Naive B cell (primary cell): ENCODE results near the gene TADA2B. TPM values are rescaled to one million over a fixed set of nuclear protein-coding genes. Genes with fewer than 3 reads are reported as not detected.
A peak's percentile ranks its signal among the peaks of the same experiment; 100 is the strongest.

Source experiments
- ATAC-seq, 2 donors: fragments of 150-1000 bp; cut with Tn5 transposase; 2 replicates each; pipeline ENCODE4 v1.10.0; 2021; ENCODE audit warnings: low read depth in 2 of 2, mild to moderate bottlenecking in 2 of 2, moderate library complexity in 2 of 2
- DNase-seq: peaks from one replicate; pipeline ENCODE4 v3.0.0; 2022
- H3K27ac Mint-ChIP-seq, 6 donors: one replicate each; pipeline ENCODE4 v1.8.0; 2020 to 2022; ENCODE audit warnings: mild to moderate bottlenecking in 6 of 6, mixed read lengths in 6 of 6, moderate library complexity in 5 of 6, inconsistent platforms in 2 of 6
- H3K27me3 Mint-ChIP-seq, 3 donors: one replicate each; pipeline ENCODE4 v1.8.0; 2021 to 2022; ENCODE audit warnings: mixed read lengths in 3 of 3, mild to moderate bottlenecking in 1 of 3
- H3K36me3 Mint-ChIP-seq, 2 donors: one replicate each; pipeline ENCODE4 v1.8.0; 2020 to 2022; ENCODE audit warnings: mixed read lengths in 2 of 2, inconsistent platforms in 1 of 2, mild to moderate bottlenecking in 1 of 2
- H3K4me1 Mint-ChIP-seq, 3 donors: one replicate each; pipeline ENCODE4 v1.8.0; 2020 to 2022; ENCODE audit warnings: mixed read lengths in 3 of 3, inconsistent platforms in 1 of 3, mild to moderate bottlenecking in 1 of 3, moderate library complexity in 1 of 3
- H3K4me3 Mint-ChIP-seq, 8 donors: one replicate each; pipeline ENCODE4 v1.8.0; 2020 to 2022; ENCODE audit warnings: mild to moderate bottlenecking in 8 of 8, mixed read lengths in 8 of 8, moderate library complexity in 8 of 8, inconsistent platforms in 2 of 8
- H3K9me3 Mint-ChIP-seq, 7 donors: one replicate each; pipeline ENCODE4 v1.8.0; 2020 to 2022; ENCODE audit warnings: mixed read lengths in 7 of 7, mild to moderate bottlenecking in 5 of 7, inconsistent platforms in 2 of 7, moderate library complexity in 1 of 7
- polyA plus RNA-seq, 6 donors: library from polyadenylated mRNA; unstranded; fragments of 300-500 nt; fragmentation: Illumina TruSeq; gene quantifications; one replicate each; pipeline ENCODE4 v1.2.3, GENCODE V29; 2021; ENCODE audit warnings: low read depth in 6 of 6

TADA2B gene
- polyA plus RNA-seq, 6 donors from 2014 or later, result 4.2 to 6.3 (median 5.1) TPM

DNA sequence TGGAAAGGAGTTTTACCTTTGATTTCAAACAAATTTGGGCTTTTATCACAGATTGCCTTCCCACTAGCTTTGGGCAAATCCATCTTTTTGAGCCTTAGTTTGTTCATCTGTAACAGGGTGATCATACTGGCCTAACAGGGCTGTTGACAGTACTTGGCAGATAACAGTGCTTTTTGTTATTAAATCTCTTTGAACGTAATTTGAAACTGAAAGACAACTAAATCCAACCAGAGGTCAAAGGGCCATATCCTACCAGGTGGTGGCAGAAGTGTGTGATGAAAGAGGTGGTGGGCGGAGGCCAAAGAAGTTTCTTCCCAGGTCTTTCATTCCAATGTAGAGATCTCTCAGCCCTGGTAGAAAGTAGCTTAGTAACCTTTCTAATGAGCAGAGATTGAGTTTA, 35.2 kb upstream of the TADA2B start:
- Mint-ChIP-seq H3K4me1 (peaks cover under 1 to 6% (median under 1%) of the 10 kb centered on the region in 3 donors), H3K36me3 (peaks cover 9 to 15% of the 10 kb centered on the region in 2 donors), H3K27me3 (no peaks in the 10 kb centered on the region), H3K27ac (peak overlapping the region in 2 of 6 donors; percentile 23 to 49), H3K9me3 (no peaks in the 10 kb centered on the region), H3K4me3 (peak overlapping the region in 1 of 8 donors; percentile 50)
- no peak for ATAC-seq
- DNase-seq, result no peak

DNA sequence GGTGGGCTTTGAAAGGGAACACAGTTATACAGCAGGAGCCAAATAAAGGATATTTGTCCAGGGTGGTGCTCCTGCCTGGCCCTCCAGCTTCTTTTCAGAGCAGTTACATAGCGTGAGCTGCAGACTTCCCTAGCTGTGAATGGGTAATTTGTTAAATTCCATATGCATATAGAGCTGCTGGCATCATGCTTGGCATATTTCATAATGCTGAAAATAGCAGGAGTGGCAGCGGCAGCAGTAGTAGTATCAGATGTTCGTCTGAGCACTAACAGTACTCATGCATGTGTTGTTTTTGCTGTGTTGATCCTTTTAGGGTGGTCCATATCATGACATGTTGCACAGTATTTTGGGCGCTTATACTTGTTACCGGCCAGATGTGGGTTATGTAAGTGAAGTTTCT, 33.6 kb upstream of the TADA2B start:
- Mint-ChIP-seq H3K27ac (no peak overlapping the region), H3K4me3 (no peak overlapping the region), H3K27me3 (no peaks in the 10 kb centered on the region), H3K36me3 (peaks cover 10 to 19% of the 10 kb centered on the region in 2 donors), H3K9me3 (no peaks in the 10 kb centered on the region), H3K4me1 (peaks cover 17 to 21% (median 17%) of the 10 kb centered on the region in 3 donors)
- no peak for ATAC-seq
- DNase-seq, result no peak

DNA sequence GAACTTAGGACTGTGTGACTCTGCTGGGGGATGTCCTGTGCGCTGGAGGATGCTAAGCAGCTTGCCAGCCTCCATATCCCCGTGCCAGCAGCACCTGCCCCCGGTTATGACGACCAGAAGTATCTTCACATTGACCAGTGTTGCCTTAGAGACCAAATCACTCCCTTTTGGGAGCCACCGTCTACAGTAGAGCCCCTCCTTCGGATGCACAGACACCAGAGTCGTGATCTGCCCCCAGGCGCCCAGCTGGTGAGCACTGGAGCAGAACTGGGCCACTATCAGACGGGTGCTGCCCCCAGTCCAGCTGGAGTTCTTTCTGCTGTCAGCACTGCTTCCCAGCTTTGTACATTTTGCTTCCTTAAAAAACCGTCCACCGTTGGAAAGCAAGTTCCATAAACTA, 30.0 kb upstream of the TADA2B start:
- Mint-ChIP-seq H3K4me3 (peak overlapping the region in 1 of 8 donors; percentile 14), H3K27me3 (no peaks in the 10 kb centered on the region), H3K4me1 (peaks cover 20 to 28% (median 26%) of the 10 kb centered on the region in 3 donors), H3K36me3 (peaks cover 17 to 21% of the 10 kb centered on the region in 2 donors), H3K27ac (peak overlapping the region in 5 of 6 donors; percentile 58 to 87 (median 71)), H3K9me3 (no peaks in the 10 kb centered on the region)
- DNase-seq (peak; percentile 23), ATAC-seq (peak; percentile 65 to 72)

DNA sequence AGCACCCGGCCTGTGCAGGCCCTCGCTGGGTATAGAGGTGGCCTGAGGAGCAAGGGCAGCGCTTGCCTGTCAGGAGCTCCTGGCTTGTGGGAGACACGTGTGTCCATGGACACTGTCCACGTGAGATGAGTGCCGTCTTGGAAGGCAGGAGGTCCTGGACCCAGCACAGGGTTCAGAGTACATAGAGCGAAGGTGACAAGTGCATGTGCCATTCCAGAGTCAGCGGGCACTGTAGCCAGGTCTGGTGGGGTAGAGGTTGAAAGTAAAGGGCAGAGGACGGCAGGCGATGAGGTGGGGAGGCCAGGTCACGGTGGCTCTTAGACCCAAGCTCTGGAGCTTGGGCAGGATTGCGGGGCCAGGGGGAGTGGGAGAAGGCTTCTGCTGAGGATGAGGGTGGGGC, 28.4 kb upstream of the TADA2B start:
- ATAC-seq, result no peak
- no peak for DNase-seq
- no peak overlapping the region for H3K4me3 Mint-ChIP-seq
- peak overlapping the region in 4 of 6 donors; percentile 76 to 95 (median 80) for H3K27ac Mint-ChIP-seq
- peaks cover 20 to 26% (median 22%) of the 10 kb centered on the region in 3 donors for H3K4me1 Mint-ChIP-seq
- H3K27me3 Mint-ChIP-seq, result no peaks in the 10 kb centered on the region
- H3K36me3 Mint-ChIP-seq, result peaks cover 11% of the 10 kb centered on the region in 2 donors
- H3K9me3 Mint-ChIP-seq, result no peaks in the 10 kb centered on the region

DNA sequence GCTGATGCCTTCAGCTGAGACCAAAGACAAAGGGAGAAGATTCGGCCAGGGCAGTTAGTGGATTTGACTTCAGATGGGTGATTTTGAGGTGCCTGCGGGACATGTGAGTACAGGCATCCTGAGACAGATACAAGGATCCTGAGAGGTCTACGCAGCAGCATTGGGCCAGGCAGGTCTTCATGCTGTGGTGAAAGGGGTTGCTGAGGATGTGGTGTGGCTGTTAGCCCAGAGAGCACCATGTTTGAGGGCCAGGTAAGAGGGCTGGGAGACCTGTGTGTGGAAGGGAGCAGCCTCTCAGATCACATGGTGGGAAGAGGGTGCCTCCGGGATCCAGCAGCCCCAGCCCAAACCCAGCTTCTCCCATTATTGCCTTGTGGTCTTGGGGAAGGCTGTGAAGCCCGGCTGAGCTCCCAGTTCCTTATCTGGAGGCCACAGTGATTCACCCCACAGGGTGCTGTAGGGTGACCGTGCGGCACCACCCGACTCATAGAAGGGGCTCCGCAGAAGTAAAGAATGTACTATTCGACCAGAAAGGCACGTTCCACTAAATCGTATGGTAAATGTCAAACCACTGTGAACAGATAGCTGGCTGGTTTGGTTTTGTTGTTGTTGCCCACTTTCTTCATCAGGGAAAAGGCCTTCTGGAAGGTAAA, 27.7 kb upstream of the TADA2B start:
- no peak overlapping the region for H3K4me3 Mint-ChIP-seq

DNA sequence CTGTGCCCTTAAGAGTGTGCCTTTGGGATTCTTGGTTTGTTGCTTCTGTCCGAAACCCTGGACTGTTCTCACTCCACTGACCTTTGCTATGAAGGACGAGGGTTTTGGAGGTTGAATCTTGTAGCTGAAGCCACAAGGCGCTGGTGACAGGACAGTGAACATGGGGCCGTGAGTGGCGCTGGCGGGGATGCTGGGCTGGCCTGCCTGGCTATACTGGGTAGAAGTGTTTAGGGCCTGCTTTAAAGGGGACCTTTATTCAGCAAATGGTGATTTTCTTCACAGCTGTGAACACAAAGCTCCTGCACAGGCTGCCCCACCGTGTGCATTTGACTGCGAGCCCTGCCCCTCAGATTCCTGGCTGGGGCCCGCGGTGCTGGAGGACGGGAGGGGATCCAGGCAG, 27.1 kb upstream of the TADA2B start:
- Mint-ChIP-seq H3K36me3 (peaks cover 9 to 11% of the 10 kb centered on the region in 2 donors), H3K27me3 (no peaks in the 10 kb centered on the region), H3K4me1 (peaks cover 20 to 26% (median 22%) of the 10 kb centered on the region in 3 donors), H3K27ac (no peak overlapping the region), H3K4me3 (no peak overlapping the region), H3K9me3 (no peaks in the 10 kb centered on the region)
- ATAC-seq (no peak), DNase-seq (no peak)

More for the DNA sequence above, 27.7 kb upstream of the TADA2B start:
- H3K27me3 Mint-ChIP-seq, result no peaks in the 10 kb centered on the region
- peaks cover 20 to 26% (median 22%) of the 10 kb centered on the region in 3 donors for H3K4me1 Mint-ChIP-seq
- peak overlapping the region in 4 of 6 donors; percentile 14 to 78 (median 50) for H3K27ac Mint-ChIP-seq
- no peak for DNase-seq
- H3K36me3 Mint-ChIP-seq, result peaks cover 9 to 11% of the 10 kb centered on the region in 2 donors
- ATAC-seq, result no peak
- no peaks in the 10 kb centered on the region for H3K9me3 Mint-ChIP-seq

DNA sequence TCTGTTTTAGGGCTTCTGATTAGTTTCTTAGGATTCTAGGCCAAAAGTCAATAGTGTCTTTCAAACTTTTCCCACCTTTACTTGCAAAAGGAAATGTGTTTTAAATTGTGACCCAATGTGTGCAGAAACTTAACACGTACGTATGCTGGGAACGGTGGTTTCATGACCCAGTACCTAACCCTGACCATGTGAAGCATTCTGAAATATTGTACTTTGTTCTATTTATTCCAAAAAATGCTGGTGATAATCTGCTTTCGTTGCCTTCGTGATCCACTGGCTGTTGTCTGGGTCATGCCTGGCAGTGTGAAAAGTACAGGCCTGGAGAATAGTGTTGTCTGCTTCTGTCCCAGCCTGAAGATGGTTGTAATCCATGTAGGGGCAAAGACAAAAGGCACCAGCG, 26.7 kb upstream of the TADA2B start:
- DNase-seq (no peak), ATAC-seq (no peak)
- H3K27me3 Mint-ChIP-seq, result no peaks in the 10 kb centered on the region
- H3K4me3 Mint-ChIP-seq, result no peak overlapping the region
- peaks cover 9 to 11% of the 10 kb centered on the region in 2 donors for H3K36me3 Mint-ChIP-seq
- H3K9me3 Mint-ChIP-seq, result no peaks in the 10 kb centered on the region
- peaks cover 20 to 26% (median 22%) of the 10 kb centered on the region in 3 donors for H3K4me1 Mint-ChIP-seq
- H3K27ac Mint-ChIP-seq, result peak overlapping the region in 1 of 6 donors; percentile 53

DNA sequence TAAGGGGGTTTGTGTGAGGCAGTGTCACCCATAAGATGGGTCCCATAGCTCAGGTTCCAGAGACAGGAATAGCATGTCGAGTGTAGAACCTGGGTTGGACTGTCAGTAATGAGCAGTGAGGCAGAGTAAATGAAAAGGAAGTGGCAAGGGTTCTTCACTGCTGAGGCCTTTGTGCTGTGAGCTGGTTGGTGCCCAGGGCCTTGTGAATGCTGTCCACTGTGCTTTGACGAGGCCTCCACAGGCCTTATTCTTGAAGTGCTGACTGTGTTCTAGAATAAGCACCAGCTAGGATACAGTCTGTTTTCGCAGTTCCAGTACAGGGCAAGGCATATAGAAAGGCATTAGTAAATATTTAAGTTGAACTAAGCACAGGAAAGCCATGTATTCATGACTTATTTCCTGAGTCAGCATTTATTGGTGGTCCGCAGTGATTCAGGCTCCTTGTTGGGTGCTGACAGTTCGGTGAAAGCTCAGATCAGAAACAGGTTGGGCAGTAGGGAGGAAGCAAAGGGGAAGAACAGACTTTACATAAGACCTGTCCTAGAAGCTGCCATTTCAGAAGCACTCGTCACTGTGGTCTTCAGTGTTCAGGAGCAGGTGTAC, 25.6 kb upstream of the TADA2B start:
- peak overlapping the region in 2 of 6 donors; percentile 10 to 68 for H3K27ac Mint-ChIP-seq
- H3K27me3 Mint-ChIP-seq, result no peaks in the 10 kb centered on the region
- ATAC-seq, result no peak
- H3K36me3 Mint-ChIP-seq, result peaks cover 9 to 18% of the 10 kb centered on the region in 2 donors
- no peak for DNase-seq
- no peak overlapping the region for H3K4me3 Mint-ChIP-seq
- no peaks in the 10 kb centered on the region for H3K9me3 Mint-ChIP-seq
- peaks cover 20 to 26% (median 22%) of the 10 kb centered on the region in 3 donors for H3K4me1 Mint-ChIP-seq

DNA sequence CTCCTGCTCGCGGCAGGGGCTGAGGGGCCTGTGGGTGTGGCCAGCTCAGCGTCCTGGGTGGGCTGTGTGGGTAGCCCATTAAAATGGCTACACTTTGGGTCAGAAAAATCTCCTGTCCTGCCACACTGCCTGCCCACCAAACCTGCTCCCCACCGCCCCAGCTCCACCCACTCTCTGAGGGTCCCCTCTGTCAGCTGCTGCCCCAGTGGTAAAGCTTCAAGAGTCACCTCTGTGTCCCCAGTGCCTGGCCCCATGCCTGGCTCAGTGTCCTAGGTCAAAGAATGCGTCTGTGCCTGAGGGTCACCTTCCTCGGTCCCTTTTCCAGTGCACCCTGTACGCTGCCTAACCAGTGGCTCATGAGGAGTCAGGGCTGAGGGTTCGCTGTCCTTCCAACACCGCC, 24.9 kb upstream of the TADA2B start:
- H3K27ac Mint-ChIP-seq, result no peak overlapping the region
- peaks cover 9 to 19% of the 10 kb centered on the region in 2 donors for H3K36me3 Mint-ChIP-seq
- peaks cover 16 to 22% (median 18%) of the 10 kb centered on the region in 3 donors for H3K4me1 Mint-ChIP-seq
- H3K27me3 Mint-ChIP-seq, result no peaks in the 10 kb centered on the region
- H3K4me3 Mint-ChIP-seq, result no peak overlapping the region
- DNase-seq, result no peak
- no peak for ATAC-seq
- H3K9me3 Mint-ChIP-seq, result no peaks in the 10 kb centered on the region

DNA sequence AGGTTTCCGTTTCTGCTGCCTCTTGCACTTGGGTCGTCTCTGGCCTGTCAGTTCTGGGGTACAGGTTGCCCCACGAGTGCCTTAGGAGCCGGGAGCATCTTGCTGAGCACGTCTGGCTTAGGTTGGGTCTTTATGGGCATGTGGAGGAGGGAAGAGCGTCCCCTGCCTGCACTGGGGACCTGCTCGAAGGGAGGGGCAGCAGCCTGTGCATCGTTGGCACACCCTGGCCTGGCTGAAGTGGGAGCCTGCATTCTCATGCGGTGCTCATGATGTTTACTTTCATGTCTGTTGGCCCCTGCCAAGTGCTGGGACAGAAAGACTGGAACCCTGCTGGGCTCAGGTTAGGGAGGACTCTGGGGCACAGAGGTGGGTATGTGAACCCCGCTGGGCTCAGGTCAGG, 23.8 kb upstream of the TADA2B start:
- no peak overlapping the region for H3K4me3 Mint-ChIP-seq
- H3K36me3 Mint-ChIP-seq, result peaks cover 7 to 19% of the 10 kb centered on the region in 2 donors
- H3K27ac Mint-ChIP-seq, result no peak overlapping the region
- DNase-seq (no peak), ATAC-seq (no peak)
- no peaks in the 10 kb centered on the region for H3K9me3 Mint-ChIP-seq
- H3K4me1 Mint-ChIP-seq, result peaks cover 5 to 11% (median 9%) of the 10 kb centered on the region in 3 donors
- no peaks in the 10 kb centered on the region for H3K27me3 Mint-ChIP-seq

DNA sequence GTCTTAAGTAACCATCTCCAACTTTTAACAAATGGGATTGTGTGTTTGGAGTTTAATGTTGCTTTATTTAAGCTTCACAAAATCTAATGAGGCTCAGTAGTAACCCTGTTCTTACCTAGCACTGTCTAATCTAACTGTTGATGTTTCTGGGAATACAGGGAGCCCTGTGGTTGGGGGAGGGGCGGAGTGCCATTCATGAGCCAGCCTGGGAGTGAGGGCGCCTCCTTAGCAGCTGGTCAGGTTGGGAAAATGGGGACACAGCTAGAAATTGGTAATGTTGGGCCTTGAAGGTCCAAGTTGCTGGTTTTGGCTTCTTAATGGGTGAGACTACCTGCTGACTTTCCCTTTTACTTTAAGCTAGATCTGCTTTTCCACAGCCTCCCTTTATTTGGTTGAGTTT, 22.9 kb upstream of the TADA2B start:
- Mint-ChIP-seq H3K27ac (no peak overlapping the region), H3K4me3 (no peak overlapping the region), H3K4me1 (peaks cover 0 to 1% (median 0%) of the 10 kb centered on the region in 3 donors), H3K36me3 (peaks cover 4 to 11% of the 10 kb centered on the region in 2 donors), H3K9me3 (no peaks in the 10 kb centered on the region), H3K27me3 (no peaks in the 10 kb centered on the region)
- ATAC-seq (no peak), DNase-seq (no peak)

DNA sequence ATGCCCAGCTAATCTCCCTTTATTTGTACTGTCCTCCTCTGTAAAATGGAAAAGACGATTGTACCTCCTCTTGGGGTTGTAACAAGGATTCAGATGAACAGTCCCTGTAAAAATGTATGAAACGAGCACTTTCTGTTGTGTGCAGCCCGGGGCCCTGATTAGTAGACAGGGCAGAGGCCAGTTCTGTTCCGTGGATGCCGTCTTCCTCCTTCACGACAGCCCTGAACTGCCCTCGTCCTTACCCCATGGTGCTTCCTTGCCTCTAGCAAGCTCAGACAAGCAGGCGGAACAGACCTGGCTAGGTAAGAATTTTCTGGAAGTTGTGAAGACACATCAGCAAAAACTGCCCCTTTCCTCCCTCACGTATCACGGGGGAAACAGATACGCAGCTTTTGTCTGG, 22.3 kb upstream of the TADA2B start:
- ATAC-seq (no peak), DNase-seq (no peak)
- Mint-ChIP-seq H3K27ac (no peak overlapping the region), H3K36me3 (peaks cover 4 to 8% of the 10 kb centered on the region in 2 donors), H3K9me3 (no peaks in the 10 kb centered on the region), H3K27me3 (no peaks in the 10 kb centered on the region), H3K4me1 (no peaks in the 10 kb centered on the region), H3K4me3 (no peak overlapping the region)

DNA sequence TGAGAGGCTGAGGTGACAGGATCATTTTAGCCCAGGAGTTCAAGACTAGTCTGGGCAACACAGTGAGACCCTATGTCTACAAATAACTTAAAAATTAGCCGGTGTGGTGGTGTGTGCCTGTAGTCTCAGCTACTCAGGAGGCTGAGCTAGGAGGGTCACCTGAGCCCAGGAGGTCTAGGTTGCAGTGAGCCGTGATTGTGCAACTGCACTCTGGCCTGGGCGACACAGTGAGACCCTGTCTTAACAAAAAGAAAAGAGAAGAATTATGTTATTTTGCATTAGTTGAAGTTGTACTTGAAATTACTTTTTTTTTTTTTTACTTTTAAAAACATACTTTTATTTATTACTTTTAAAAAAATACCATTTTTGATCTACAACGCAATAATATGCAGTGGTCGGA, 21.8 kb upstream of the TADA2B start:
- no peak overlapping the region for H3K4me3 Mint-ChIP-seq
- no peaks in the 10 kb centered on the region for H3K4me1 Mint-ChIP-seq
- ATAC-seq, result no peak
- no peaks in the 10 kb centered on the region for H3K27me3 Mint-ChIP-seq
- H3K36me3 Mint-ChIP-seq, result peaks cover 8% of the 10 kb centered on the region in 2 donors
- no peaks in the 10 kb centered on the region for H3K9me3 Mint-ChIP-seq
- DNase-seq, result no peak
- no peak overlapping the region for H3K27ac Mint-ChIP-seq
